ENCODE results near the gene PDLIM5. TPM values are rescaled to one million over a fixed set of nuclear protein-coding genes. Genes with fewer than 3 reads are reported as not detected.
"Not testable (repeated sequence)": the region's sequence is repeated elsewhere in the genome, so short reads cannot be mapped to it uniquely, and the experiment has no call there.

PDLIM5 gene
- polyA plus RNA-seq, 1 donor (not counting 4 experiments of a cell fraction or from before 2014, with no cell fraction given) = 112 TPM

- peaks cover 81% of the 10 kb centered on the region for H3K79me2 ChIP-seq (ENCODE audit: control insufficient read depth, insufficient read depth, low read length)
- DNase-seq (ENCODE audit: low read depth, low spot score) (no peak), FAIRE-seq (peak; percentile 43)
- H3K4me2 ChIP-seq (ENCODE audit: control insufficient read depth, extremely low read depth, insufficient read depth, low read depth, low read length) = no peak overlapping the region
- H2AFZ ChIP-seq (ENCODE audit: control insufficient read depth, low read length) = no peak overlapping the region
- no peaks in the 10 kb centered on the region for H4K20me1 ChIP-seq (ENCODE audit: control insufficient read depth, extremely low read depth, insufficient read depth, low read length)
- no peaks in the 10 kb centered on the region for H3K36me3 ChIP-seq (ENCODE audit: control insufficient read depth in 2 of 2, extremely low read depth in 1 of 2, insufficient read depth in 2 of 2, low read length in 2 of 2)
- peaks cover 3% of the 10 kb centered on the region for H3K9me1 ChIP-seq (ENCODE audit: control insufficient read depth, extremely low read depth, insufficient read depth, low read length)
- dilution Hi-C loops (cut with MboI; ENCODE audit: extremely low pct_ligation_motif_present, low sequenced_read_pairs) = no loop called here
- no peak overlapping the region for H3K27ac ChIP-seq (ENCODE audit: control insufficient read depth, insufficient read depth, low read length)
- no peak for TF ChIP-seq EZH2 (IDR thresholded peaks at IDR 0.05; ENCODE audit: low read length)
- H3K4me3 ChIP-seq (ENCODE audit: control insufficient read depth in 2 of 3, extremely low read depth in 1 of 3, insufficient read depth in 2 of 3, low read depth in 1 of 3, low read length in 3 of 3) = no peak overlapping the region
- no peaks in the 10 kb centered on the region for H3K27me3 ChIP-seq (ENCODE audit: control insufficient read depth, extremely low read depth, insufficient read depth, low read length)
- H3K9ac ChIP-seq (ENCODE audit: control insufficient read depth, extremely low read depth, insufficient read depth, low read length) = no peak overlapping the region
- H3K4me1 ChIP-seq (ENCODE audit: control insufficient read depth, extremely low read depth, insufficient read depth, low read length) = peaks cover 5% of the 10 kb centered on the region
- no peaks in the 10 kb centered on the region for H3K9me3 ChIP-seq (ENCODE audit: control insufficient read depth, low read depth, low read length)
Observed at GRCh38 chr4:94475794-94476193, 24.1 kb downstream of the PDLIM5 start.

- TF ChIP-seq CTCF (optimal IDR thresholded peaks at IDR 0.05 in 1 of 3, IDR thresholded peaks at IDR 0.05 in 1 of 3, conservative IDR thresholded peaks at IDR 0.05 in 1 of 3; ENCODE audit: extremely low read depth in 1 of 3, insufficient read depth in 2 of 3, low read length in 3 of 3) (no peak), EZH2 (IDR thresholded peaks at IDR 0.05; ENCODE audit: low read length) (no peak)
- Histone ChIP-seq H3K4me1 (ENCODE audit: control insufficient read depth, extremely low read depth, insufficient read depth, low read length) (peaks cover 2% of the 10 kb centered on the region), H3K79me2 (ENCODE audit: control insufficient read depth, insufficient read depth, low read length) (peaks cover 85% of the 10 kb centered on the region), H2AFZ (ENCODE audit: control insufficient read depth, low read length) (no peak overlapping the region), H3K36me3 (ENCODE audit: control insufficient read depth in 2 of 2, extremely low read depth in 1 of 2, insufficient read depth in 2 of 2, low read length in 2 of 2) (no peaks in the 10 kb centered on the region), H4K20me1 (ENCODE audit: control insufficient read depth, extremely low read depth, insufficient read depth, low read length) (no peaks in the 10 kb centered on the region), H3K9me3 (ENCODE audit: control insufficient read depth, low read depth, low read length) (no peaks in the 10 kb centered on the region), H3K27ac (ENCODE audit: control insufficient read depth, insufficient read depth, low read length) (no peak overlapping the region), H3K4me2 (ENCODE audit: control insufficient read depth, extremely low read depth, insufficient read depth, low read depth, low read length) (no peak overlapping the region), H3K9me1 (ENCODE audit: control insufficient read depth, extremely low read depth, insufficient read depth, low read length) (peaks cover 3% of the 10 kb centered on the region), H3K27me3 (ENCODE audit: control insufficient read depth, extremely low read depth, insufficient read depth, low read length) (no peaks in the 10 kb centered on the region), H3K9ac (ENCODE audit: control insufficient read depth, extremely low read depth, insufficient read depth, low read length) (no peak overlapping the region), H3K4me3 (ENCODE audit: control insufficient read depth in 2 of 3, extremely low read depth in 1 of 3, insufficient read depth in 2 of 3, low read depth in 1 of 3, low read length in 3 of 3) (no peak overlapping the region)
- dilution Hi-C loops (cut with MboI; ENCODE audit: extremely low pct_ligation_motif_present, low sequenced_read_pairs) = no loop called here
- DNase-seq (ENCODE audit: low read depth, low spot score) (no peak), FAIRE-seq (no peak)
Observed at GRCh38 chr4:94477227-94477626, 25.5 kb downstream of the PDLIM5 start.

- H3K9ac ChIP-seq (ENCODE audit: control insufficient read depth, extremely low read depth, insufficient read depth, low read length); DNase-seq (ENCODE audit: low read depth, low spot score); H3K4me3 ChIP-seq (ENCODE audit: control insufficient read depth in 2 of 3, extremely low read depth in 1 of 3, insufficient read depth in 2 of 3, low read depth in 1 of 3, low read length in 3 of 3); H4K20me1 ChIP-seq (ENCODE audit: control insufficient read depth, extremely low read depth, insufficient read depth, low read length); H3K4me1 ChIP-seq (ENCODE audit: control insufficient read depth, extremely low read depth, insufficient read depth, low read length); H2AFZ ChIP-seq (ENCODE audit: control insufficient read depth, low read length); H3K4me2 ChIP-seq (ENCODE audit: control insufficient read depth, extremely low read depth, insufficient read depth, low read depth, low read length); H3K9me1 ChIP-seq (ENCODE audit: control insufficient read depth, extremely low read depth, insufficient read depth, low read length); H3K36me3 ChIP-seq (ENCODE audit: control insufficient read depth in 2 of 2, extremely low read depth in 1 of 2, insufficient read depth in 2 of 2, low read length in 2 of 2); H3K9me3 ChIP-seq (ENCODE audit: control insufficient read depth, low read depth, low read length); dilution Hi-C loops (cut with MboI; ENCODE audit: extremely low pct_ligation_motif_present, low sequenced_read_pairs); H3K27ac ChIP-seq (ENCODE audit: control insufficient read depth, insufficient read depth, low read length); FAIRE-seq; H3K27me3 ChIP-seq (ENCODE audit: control insufficient read depth, extremely low read depth, insufficient read depth, low read length): not testable (repeated sequence)
- peaks cover 79% of the 10 kb centered on the region for H3K79me2 ChIP-seq (ENCODE audit: control insufficient read depth, insufficient read depth, low read length)
Observed at GRCh38 chr4:94478805-94479204, 27.1 kb downstream of the PDLIM5 start.
